B cell (primary cell): ENCODE data around the gene MYO1B. TPM values are rescaled to one million over a fixed set of nuclear protein-coding genes. Genes with fewer than 3 reads are reported as not detected.

Experiments
- ATAC-seq: fragments of 200-7000 bp; cut with Tn5 transposase; one replicate; pipeline ENCODE4 v1.10.0; 2021; ENCODE audit warnings: low read depth, mild to moderate bottlenecking, moderate number of reproducible peaks, moderate library complexity
- CTCF ChIA-PET: fragments of 350-600 bp; sonication (Branson Sonifier 250); formaldehyde crosslinking; loops from one replicate; lab custom pipeline; 2021; ENCODE audit warnings: antibody characterized with exemption, inconsistent platforms; lab: Charles Lee
- POLR2A ChIA-PET: fragments of 350-600 bp; sonication (Branson Sonifier 250); formaldehyde crosslinking; loops from one replicate; lab custom pipeline; 2021; ENCODE audit warnings: antibody characterized with exemption; lab: Charles Lee
- DNase-seq: peaks from one replicate; pipeline ENCODE4 v3.0.0; 2013
- H2AFZ ChIP-seq: 2 replicates; pipeline ENCODE4 v1.6.1; 2012; ENCODE audit warnings: mild to moderate bottlenecking, low read depth, low read length; ENCODE audit not compliant: insufficient read depth, poor library complexity, severe bottlenecking
- H3K27ac ChIP-seq, 2 donors: 1 replicate in 1 of 2; 2 replicates in 1 of 2; pipeline ENCODE4 v1.5.1; 2012 to 2013; ENCODE audit warnings: low read length in 2 of 2, mild to moderate bottlenecking in 2 of 2, moderate library complexity in 1 of 2
- H3K27me3 ChIP-seq, 4 experiments: fragments of 200-600 bp in 1 of 4; sonication (generic) in 1 of 4; replicated peaks in 1 of 4; 1 replicate in 2 of 4; 2 replicates in 2 of 4; pipeline versions ENCODE4 v1.6.1 to v1.7.0; 2013 to 2016; ENCODE audit warnings: low read length in 3 of 4, mild to moderate bottlenecking in 2 of 4, mixed read lengths in 1 of 4, moderate library complexity in 1 of 4; ENCODE audit not compliant: insufficient read depth in 4 of 4, control insufficient read depth in 3 of 4; ENCODE audit errors: control extremely low read depth in 1 of 4
- H3K36me3 ChIP-seq, 2 experiments: replicated peaks in 1 of 2; 1 replicate in 1 of 2; 2 replicates in 1 of 2; pipeline versions ENCODE4 v1.6.1 to v1.7.1; 2013; ENCODE audit warnings: low read length in 1 of 2; ENCODE audit not compliant: insufficient read depth in 2 of 2, control insufficient read depth in 1 of 2; ENCODE audit errors: control extremely low read depth in 1 of 2, extremely low read depth in 1 of 2
- H3K4me1 ChIP-seq, 2 donors: fragments of 200-600 bp in 1 of 2; sonication (generic) in 1 of 2; 1 replicate in 1 of 2; 2 replicates in 1 of 2; pipeline versions ENCODE4 v1.5.1 to v1.6.1; 2013 to 2017; ENCODE audit warnings: low read length in 2 of 2; ENCODE audit not compliant: control insufficient read depth in 2 of 2, insufficient read depth in 2 of 2
- H3K4me2 ChIP-seq: replicated peaks from 2 replicates; pipeline ENCODE3; 2012; ENCODE audit warnings: mild to moderate bottlenecking, low read depth, low read length; ENCODE audit not compliant: poor library complexity, severe bottlenecking
- H3K4me3 ChIP-seq, 5 experiments: fragments of 200-600 bp in 1 of 5; sonication (generic) in 1 of 5; 1 replicate in 3 of 5; 2 replicates in 2 of 5; pipeline versions ENCODE4 v1.5.1 to v1.7.0; 2011 to 2016; ENCODE audit warnings: low read length in 4 of 5, mild to moderate bottlenecking in 4 of 5, low read depth in 2 of 5, control low read depth in 1 of 5, moderate library complexity in 1 of 5; ENCODE audit not compliant: insufficient read depth in 1 of 5; ENCODE audit errors: control extremely low read depth in 1 of 5, extremely low read depth in 1 of 5
- H3K79me2 ChIP-seq: fragments of 200-600 bp; sonication (generic); one replicate; pipeline ENCODE4 v1.6.0; 2016; ENCODE audit warnings: low read length; ENCODE audit not compliant: control insufficient read depth, insufficient read depth
- H3K9ac ChIP-seq: fragments of 200-600 bp; sonication (generic); 2 replicates; pipeline ENCODE4 v1.6.1; 2017; ENCODE audit warnings: mild to moderate bottlenecking, low read length, moderate library complexity
- H3K9me3 ChIP-seq, 3 donors: one replicate each; pipeline versions ENCODE4 v1.6.1 to v1.7.1; 2013; ENCODE audit warnings: low read length in 2 of 3; ENCODE audit not compliant: control insufficient read depth in 2 of 3, insufficient read depth in 1 of 3; ENCODE audit errors: control extremely low read depth in 1 of 3
- H4K20me1 ChIP-seq: 2 replicates; pipeline ENCODE4 v1.6.0; 2012; ENCODE audit warnings: mild to moderate bottlenecking, low read length; ENCODE audit not compliant: insufficient read depth, control insufficient read depth, poor library complexity, severe bottlenecking
- H3K27ac Mint-ChIP-seq: one replicate; pipeline ENCODE4 v1.8.0; 2021; ENCODE audit warnings: mixed read lengths
- H3K27me3 Mint-ChIP-seq: one replicate; pipeline ENCODE4 v1.8.0; 2021; ENCODE audit warnings: mixed read lengths
- H3K4me1 Mint-ChIP-seq: one replicate; pipeline ENCODE4 v1.8.0; 2021; ENCODE audit warnings: mixed read lengths
- H3K4me3 Mint-ChIP-seq: one replicate; pipeline ENCODE4 v1.8.0; 2021; ENCODE audit warnings: mixed read lengths
- H3K9me3 Mint-ChIP-seq: one replicate; pipeline ENCODE4 v1.8.0; 2022; ENCODE audit warnings: mixed read lengths; ENCODE audit not compliant: insufficient read depth
- EZH2 ChIP-seq: IDR thresholded peaks from 2 replicates; pipeline ENCODE4 v1.6.1; 2012; ENCODE audit warnings: borderline replicate concordance, low read depth, mild to moderate bottlenecking, moderate library complexity, low read length; ENCODE audit not compliant: insufficient read depth, poor library complexity, severe bottlenecking
- WGBS: methylation state at CpG from one replicate; pipeline ENCODE4 v1.1.5; 2013; ENCODE audit warnings: missing lambda C conversion rate; ENCODE audit not compliant: insufficient coverage; 5-methylcytosine and 5-hydroxymethylcytosine counted together
- intact Hi-C: fragments of 100-400 bp; cut with micrococcal nuclease; formaldehyde crosslinking; loops from one replicate; pipeline ENCODE4 v1.10.0; 2022
- polyA plus RNA-seq: library from polyadenylated mRNA; depleted of rRNA; stranded (reverse); fragments of >200 nt; gene quantifications from 2 replicates; pipeline ENCODE4 v1.2.3, GENCODE V29; 2012
- total RNA-seq, 2 donors: library from RNA; stranded (reverse); fragments of 120-200 nt in 1 of 2; gene quantifications; 1 replicate in 1 of 2; 2 replicates in 1 of 2; pipeline versions ENCODE4 v1.2.3 to v1.2.4, GENCODE V29; 2013 to 2022
- TF ChIP-seq, protein P1 (sequence below): fragments of 200-600 bp; IDR thresholded peaks from one replicate; pipeline ENCODE4 v1.8.0; 2022; ENCODE audit warnings: antibody characterized with exemption, mild to moderate bottlenecking

The MYO1B gene
- total and polyA plus RNA-seq, 2 donors (not counting 1 experiment from before 2014, with no cell fraction given), result 0.67 to 4.4 TPM

- Histone ChIP-seq H3K4me3 (no peak overlapping the region), H2AFZ (no peak overlapping the region), H4K20me1 (no peaks in the 10 kb centered on the region), H3K27ac (no peak overlapping the region), H3K9ac (no peak overlapping the region), H3K27me3 (no peaks in the 10 kb centered on the region), H3K79me2 (no peaks in the 10 kb centered on the region), H3K4me2 (no peak overlapping the region), H3K9me3 (no peaks in the 10 kb centered on the region), H3K36me3 (no peaks in the 10 kb centered on the region), H3K4me1 (peaks cover 7 to 12% of the 10 kb centered on the region in 2 donors)
- Mint-ChIP-seq H3K9me3 (peaks cover 3% of the 10 kb centered on the region), H3K27me3 (peaks cover 3% of the 10 kb centered on the region), H3K27ac (no peak overlapping the region), H3K4me1 (peaks cover 20% of the 10 kb centered on the region), H3K4me3 (no peak overlapping the region)
- no peak for DNase-seq
- no peak for ATAC-seq
- CTCF ChIA-PET, result no interaction called here
- intact Hi-C loops, result no loop called here
- TF ChIP-seq, protein P1, sequence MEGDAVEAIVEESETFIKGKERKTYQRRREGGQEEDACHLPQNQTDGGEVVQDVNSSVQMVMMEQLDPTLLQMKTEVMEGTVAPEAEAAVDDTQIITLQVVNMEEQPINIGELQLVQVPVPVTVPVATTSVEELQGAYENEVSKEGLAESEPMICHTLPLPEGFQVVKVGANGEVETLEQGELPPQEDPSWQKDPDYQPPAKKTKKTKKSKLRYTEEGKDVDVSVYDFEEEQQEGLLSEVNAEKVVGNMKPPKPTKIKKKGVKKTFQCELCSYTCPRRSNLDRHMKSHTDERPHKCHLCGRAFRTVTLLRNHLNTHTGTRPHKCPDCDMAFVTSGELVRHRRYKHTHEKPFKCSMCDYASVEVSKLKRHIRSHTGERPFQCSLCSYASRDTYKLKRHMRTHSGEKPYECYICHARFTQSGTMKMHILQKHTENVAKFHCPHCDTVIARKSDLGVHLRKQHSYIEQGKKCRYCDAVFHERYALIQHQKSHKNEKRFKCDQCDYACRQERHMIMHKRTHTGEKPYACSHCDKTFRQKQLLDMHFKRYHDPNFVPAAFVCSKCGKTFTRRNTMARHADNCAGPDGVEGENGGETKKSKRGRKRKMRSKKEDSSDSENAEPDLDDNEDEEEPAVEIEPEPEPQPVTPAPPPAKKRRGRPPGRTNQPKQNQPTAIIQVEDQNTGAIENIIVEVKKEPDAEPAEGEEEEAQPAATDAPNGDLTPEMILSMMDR, result no peak
- TF ChIP-seq EZH2, result no peak
- POLR2A ChIA-PET, result no interaction called here
- WGBS, result 9% methylated on average over 3 of the region's 4 CpGs
Observed at GRCh38 chr2:191222507-191222906, 22.7 kb upstream of the MYO1B start.

- Histone ChIP-seq H3K9ac (no peak overlapping the region), H3K36me3 (no peaks in the 10 kb centered on the region), H2AFZ (no peak overlapping the region), H3K79me2 (no peaks in the 10 kb centered on the region), H3K9me3 (no peaks in the 10 kb centered on the region), H3K4me1 (peaks cover 7 to 12% of the 10 kb centered on the region in 2 donors), H3K4me3 (no peak overlapping the region), H3K27ac (no peak overlapping the region), H3K27me3 (no peaks in the 10 kb centered on the region), H3K4me2 (no peak overlapping the region), H4K20me1 (no peaks in the 10 kb centered on the region)
- WGBS, result 100% methylated on average over 2 of the region's 3 CpGs
- intact Hi-C loops, result no loop called here
- H3K9me3 Mint-ChIP-seq, result peaks cover 3% of the 10 kb centered on the region
- DNase-seq (no peak), ATAC-seq (no peak)
- no peak overlapping the region for H3K4me3 Mint-ChIP-seq
- peaks cover 1% of the 10 kb centered on the region for H3K27me3 Mint-ChIP-seq
- H3K27ac Mint-ChIP-seq, result no peak overlapping the region
- POLR2A ChIA-PET, result no interaction called here
- CTCF ChIA-PET, result no interaction called here
- TF ChIP-seq, protein P1, result no peak
- TF ChIP-seq EZH2, result no peak
- H3K4me1 Mint-ChIP-seq, result peaks cover 20% of the 10 kb centered on the region
Observed at GRCh38 chr2:191222952-191223351, 22.3 kb upstream of the MYO1B start.
